ENCODE measurements around the gene GRIA1.

The GRIA1 gene

DNA sequence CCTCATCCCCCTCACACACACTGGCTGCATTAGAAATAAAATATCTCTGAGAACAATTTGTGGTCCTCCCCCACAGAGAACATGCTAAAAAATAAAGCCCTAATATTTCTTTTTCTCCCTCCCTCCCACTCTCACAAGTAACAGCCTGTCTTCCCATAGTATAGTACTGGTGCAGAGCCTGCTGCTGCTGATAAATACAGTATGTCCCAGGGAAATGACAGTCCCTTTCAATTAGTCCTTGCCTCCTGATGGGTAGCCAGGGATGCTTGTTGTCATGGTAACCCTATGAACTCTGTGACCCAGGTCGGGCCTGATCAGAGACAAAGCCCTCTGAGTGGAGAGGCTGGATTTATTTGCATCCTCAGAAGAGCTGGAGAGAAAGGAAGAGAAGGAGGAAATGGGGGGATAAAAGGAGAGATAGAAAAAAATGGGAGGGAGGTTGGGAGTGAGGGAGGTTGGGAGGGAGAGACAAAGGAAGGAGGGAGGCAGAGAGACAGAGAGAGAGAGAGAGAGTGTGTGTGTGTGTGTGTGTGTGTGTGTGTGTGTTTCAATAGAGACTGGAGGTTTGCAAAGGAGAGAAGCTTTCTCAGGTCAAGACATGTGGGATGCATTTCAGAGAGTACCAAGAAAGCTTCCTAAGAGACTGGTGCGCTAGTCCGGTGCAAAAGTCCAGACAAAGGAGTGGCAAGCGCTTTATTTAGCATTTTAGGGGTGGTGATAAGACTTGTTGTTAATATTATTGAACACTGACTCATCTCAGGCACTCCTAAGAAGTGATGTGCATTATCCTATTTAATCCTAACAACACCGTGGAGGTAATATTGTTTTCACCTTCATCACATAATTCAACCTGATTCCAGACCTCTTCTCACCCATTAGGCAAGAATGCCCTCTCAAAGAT is 287.5 kb downstream of the GRIA1 start:
- no peak for DNase-seq (ENCODE audit: low read depth in 2 of 2, low spot score in 1 of 2)

DNA sequence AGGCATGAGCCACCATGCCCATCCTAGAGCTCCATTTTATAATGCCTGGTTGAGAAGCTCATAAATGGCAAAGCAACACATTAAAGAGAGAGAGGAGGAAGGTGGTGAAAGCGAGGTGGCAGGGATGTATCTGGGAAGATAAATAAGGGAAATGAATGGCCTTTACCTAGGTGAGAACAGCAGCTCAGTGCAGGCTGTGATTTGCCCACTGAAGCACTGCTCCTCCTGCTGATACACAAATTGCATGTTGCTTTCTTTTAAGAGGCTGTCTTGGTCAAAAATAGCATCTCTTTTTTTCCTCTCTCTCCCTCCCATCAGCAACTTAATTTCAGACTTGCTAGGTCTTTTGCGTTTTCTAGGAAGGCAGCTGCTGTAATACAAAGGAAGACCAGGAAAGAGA is 289.4 kb downstream of the GRIA1 start:
- no peak for DNase-seq (ENCODE audit: low read depth in 2 of 2, low spot score in 1 of 2)

- DNase-seq (ENCODE audit: low read depth in 2 of 2, low spot score in 1 of 2), result no peak
These were observed 290.6 kb downstream of the GRIA1 start for GRCh38 chr5:153780876-153781705.

- no peak for DNase-seq (ENCODE audit: low read depth in 2 of 2, low spot score in 1 of 2)
These were observed 292.3 kb downstream of the GRIA1 start for GRCh38 chr5:153782589-153783361.

GRCh38 chr5:153783362-153783658 is 292.8 kb downstream of the GRIA1 start:
- no peak for DNase-seq (ENCODE audit: low read depth in 2 of 2, low spot score in 1 of 2)

DNA sequence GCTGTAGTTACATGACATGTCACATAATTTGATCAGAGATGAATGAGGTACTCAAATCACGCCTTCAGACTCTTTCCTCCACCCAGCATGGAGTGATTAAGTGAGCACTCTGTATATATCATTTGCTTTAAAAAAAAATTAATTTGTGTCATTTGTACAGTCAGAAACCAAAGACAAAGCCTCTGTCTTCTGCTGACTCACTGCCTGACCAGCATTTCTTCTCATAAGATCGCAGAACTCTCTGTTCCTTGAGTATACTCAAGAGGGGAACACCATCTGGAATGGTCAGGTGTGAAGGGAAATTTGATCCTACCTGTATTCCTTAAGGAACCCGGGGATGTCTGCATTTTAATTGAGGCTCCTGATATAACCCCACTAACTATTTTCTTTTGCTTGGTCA is 293.8 kb downstream of the GRIA1 start:
- DNase-seq (ENCODE audit: low read depth in 2 of 2, low spot score in 1 of 2), result no peak

GRCh38 chr5:153791339-153791738 is 300.9 kb downstream of the GRIA1 start:
- DNase-seq (ENCODE audit: low read depth in 2 of 2, low spot score in 1 of 2), result no peak

GRCh38 chr5:153792305-153792704 is 301.8 kb downstream of the GRIA1 start:
- DNase-seq (ENCODE audit: low read depth in 2 of 2, low spot score in 1 of 2), result no peak

DNA sequence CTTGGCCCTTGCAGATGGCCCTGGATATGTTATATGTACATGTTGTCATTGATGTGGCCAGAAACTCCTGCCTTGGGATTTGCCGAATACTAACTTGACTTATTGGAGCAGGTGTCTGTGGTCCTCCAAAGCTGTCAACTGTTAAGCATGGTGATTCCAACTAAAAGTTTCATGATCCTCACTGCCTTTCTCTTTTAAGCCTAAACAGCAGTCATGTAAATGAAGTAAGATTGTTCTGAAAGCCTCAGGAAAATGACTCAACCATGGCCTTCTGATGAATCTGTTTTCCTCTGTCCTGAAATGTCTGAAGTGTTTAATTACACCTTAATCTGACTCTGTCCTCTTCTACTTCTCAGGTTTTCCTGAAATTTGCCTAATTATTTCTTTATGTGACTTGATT is 303.2 kb downstream of the GRIA1 start:
- DNase-seq (ENCODE audit: low read depth in 2 of 2, low spot score in 1 of 2), result no peak

DNA sequence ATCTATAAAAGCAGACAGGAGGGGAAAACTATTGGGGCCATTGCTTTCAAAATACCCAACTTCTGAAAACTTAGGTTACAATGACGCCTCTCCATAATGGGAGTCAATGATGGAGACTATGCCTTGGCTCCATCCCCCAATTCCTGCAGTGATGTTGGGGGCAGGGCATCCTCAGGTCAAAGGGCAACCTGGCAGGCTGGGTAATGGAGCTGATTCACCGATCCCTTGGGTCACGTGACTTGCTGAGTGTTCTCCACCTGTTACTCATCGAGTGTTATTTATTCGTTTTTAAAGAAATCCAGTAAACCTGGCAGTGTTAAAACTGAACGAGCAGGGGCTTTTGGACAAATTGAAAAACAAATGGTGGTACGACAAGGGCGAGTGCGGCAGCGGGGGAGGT is 303.9 kb downstream of the GRIA1 start:
- DNase-seq (ENCODE audit: low read depth in 2 of 2, low spot score in 1 of 2), result no peak

- DNase-seq (ENCODE audit: low read depth in 2 of 2, low spot score in 1 of 2), result no peak
These were observed 306.1 kb downstream of the GRIA1 start for GRCh38 chr5:153796527-153796926.

GRCh38 chr5:153797484-153797883 is 307.0 kb downstream of the GRIA1 start:
- no peak for DNase-seq (ENCODE audit: low read depth in 2 of 2, low spot score in 1 of 2)

DNA sequence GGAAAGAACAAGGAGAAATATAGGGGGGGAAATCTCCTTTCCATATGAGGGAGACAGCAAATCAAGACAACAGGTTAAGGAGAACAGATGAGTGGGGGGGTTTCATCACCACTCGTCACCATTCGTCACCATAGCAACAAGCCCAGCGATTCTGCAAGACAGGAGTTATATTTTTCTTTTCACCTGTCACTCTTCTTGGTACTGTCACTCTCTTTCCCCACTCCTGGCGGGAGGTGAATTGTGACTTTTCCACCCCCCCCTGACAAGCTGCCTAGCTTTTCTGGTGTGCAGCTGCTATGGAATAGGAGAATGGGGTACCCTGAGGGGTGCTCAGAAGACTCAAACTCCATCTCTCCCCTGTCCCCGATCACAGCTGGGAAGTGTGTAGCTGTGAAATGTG is 308.4 kb downstream of the GRIA1 start:
- DNase-seq (ENCODE audit: low read depth in 2 of 2, low spot score in 1 of 2), result no peak

- no peak for DNase-seq (ENCODE audit: low read depth in 2 of 2, low spot score in 1 of 2)
These were observed 309.0 kb downstream of the GRIA1 start for GRCh38 chr5:153799466-153799865.

GRCh38 chr5:153802050-153802821 is 311.8 kb downstream of the GRIA1 start:
- DNase-seq (ENCODE audit: low read depth in 2 of 2, low spot score in 1 of 2), result no peak

- DNase-seq (ENCODE audit: low read depth in 2 of 2, low spot score in 1 of 2), result no peak
These were observed 317.3 kb downstream of the GRIA1 start for GRCh38 chr5:153807801-153808200.

DNA sequence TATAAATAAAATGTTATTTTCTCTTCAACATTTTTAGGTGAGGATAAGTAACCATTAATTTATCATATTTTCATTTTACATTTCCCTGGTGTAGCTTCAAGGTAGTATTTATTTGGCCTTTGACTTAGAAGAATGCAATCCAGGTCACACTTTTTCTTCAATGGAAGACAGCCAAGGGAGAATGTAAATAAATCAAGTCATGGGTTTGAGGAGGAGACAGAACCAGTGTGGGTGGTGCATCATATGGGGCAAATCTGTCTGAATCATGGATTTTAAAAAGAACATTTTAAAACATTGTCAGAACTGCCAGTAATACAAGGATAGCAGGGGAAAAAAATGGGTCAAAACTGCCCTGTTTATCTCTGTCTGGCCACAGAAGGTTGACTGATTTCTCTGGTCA is 318.7 kb downstream of the GRIA1 start:
- DNase-seq (ENCODE audit: low read depth in 2 of 2, low spot score in 1 of 2), result no peak

DNA sequence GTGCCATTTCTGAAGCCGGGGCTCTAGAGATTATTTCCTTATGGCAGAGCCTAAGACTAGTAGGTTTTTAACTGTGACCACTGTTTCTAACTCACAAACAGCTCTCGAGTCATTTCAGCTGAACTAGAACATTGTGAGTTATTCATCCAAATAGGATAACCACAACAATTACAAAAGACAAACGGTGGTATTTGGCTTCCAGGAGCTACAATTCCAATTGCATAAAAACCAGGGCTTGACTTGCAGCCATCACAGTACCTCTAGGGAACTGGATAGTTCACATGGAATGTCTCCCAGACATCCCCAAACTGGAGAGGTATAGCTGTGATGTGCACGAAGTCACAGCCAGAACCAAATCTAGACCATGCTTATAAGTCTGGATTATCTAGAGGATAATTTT is 323.4 kb downstream of the GRIA1 start:
- no peak for DNase-seq (ENCODE audit: low read depth in 2 of 2, low spot score in 1 of 2)

DNA sequence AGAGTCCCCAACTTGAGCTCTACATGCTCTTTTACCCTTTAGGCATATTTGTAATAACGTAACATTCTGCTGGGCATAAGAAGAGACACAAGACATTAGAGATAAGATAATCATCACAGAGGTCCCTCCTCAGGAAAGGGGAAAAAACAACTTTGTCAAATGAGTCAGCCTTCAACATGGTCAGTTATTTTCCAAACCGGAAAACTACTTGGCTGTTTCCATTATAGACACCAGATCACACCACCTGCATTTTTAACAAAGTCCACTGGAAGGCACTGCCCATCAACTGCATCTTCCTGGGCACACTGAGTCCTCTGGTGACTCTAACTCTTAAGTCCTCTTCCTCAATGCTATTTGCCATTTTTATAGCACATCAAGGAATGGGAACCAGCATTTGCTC is 326.4 kb downstream of the GRIA1 start:
- DNase-seq (ENCODE audit: low read depth in 2 of 2, low spot score in 1 of 2), result no peak

- no peak for DNase-seq (ENCODE audit: low read depth in 2 of 2, low spot score in 1 of 2)
These were observed 328.2 kb downstream of the GRIA1 start for GRCh38 chr5:153818626-153819025.

DNA sequence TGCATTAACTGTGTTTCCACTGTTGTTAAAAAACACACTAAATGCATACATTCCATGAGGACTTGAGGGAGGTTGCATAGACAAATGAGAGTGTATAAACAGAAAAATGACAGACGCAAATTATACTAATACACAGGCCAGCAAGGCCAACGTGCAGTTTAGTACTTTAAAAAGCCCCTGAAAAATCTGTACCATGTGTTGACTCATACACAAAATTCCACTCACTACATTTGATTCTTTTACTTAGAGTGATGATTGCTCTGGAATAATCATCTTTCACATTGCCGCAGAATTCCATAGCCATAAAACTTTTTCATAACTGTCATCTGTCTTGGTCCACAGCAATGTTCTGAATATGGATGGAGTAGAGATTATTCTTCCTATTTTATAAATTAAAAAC is 332.6 kb downstream of the GRIA1 start:
- no peak for DNase-seq (ENCODE audit: low read depth in 2 of 2, low spot score in 1 of 2)
